GM19468 (cell line): ENCODE results near the gene NAV2.
"Not testable (repeated sequence)": the region's sequence is repeated elsewhere in the genome, so short reads cannot be mapped to it uniquely, and the experiment has no call there.

ENCODE experiments used
- ATAC-seq: cut with Tn5 transposase; IDR thresholded peaks from one replicate; pipeline ENCODE4 v1.9.1; 2021; ENCODE audit warnings: mild to moderate bottlenecking, moderate library complexity, moderate number of reproducible peaks; ENCODE audit not compliant: unreplicated experiment; ENCODE audit errors: extremely low read depth

The NAV2 gene

DNA sequence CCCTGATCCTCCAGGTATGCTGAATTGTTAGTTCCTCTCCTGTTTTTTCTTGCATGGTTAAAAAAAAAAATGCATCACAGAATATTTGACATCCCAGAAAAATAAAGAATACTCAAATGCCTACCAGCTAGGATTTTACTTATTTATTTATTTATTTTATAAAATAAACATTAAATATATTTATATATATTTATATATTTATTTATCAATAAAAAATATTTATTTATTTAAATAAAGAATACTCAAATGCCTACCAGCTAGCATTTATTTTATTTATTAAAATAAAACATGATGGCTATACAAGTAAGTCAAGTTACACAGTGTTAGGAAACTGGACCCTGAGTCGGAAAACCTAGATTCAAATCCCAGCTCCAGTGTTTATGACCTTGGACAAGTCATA lies 164.1 kb downstream of the NAV2 start:
- no peak for ATAC-seq

GRCh38 chr11:19878520-19878919 lies 165.9 kb downstream of the NAV2 start:
- no peak for ATAC-seq

GRCh38 chr11:19879307-19880087 lies 166.9 kb downstream of the NAV2 start:
- ATAC-seq: no peak

- ATAC-seq: no peak
Measured at GRCh38 chr11:19880088-19880345, 167.4 kb downstream of the NAV2 start.

DNA sequence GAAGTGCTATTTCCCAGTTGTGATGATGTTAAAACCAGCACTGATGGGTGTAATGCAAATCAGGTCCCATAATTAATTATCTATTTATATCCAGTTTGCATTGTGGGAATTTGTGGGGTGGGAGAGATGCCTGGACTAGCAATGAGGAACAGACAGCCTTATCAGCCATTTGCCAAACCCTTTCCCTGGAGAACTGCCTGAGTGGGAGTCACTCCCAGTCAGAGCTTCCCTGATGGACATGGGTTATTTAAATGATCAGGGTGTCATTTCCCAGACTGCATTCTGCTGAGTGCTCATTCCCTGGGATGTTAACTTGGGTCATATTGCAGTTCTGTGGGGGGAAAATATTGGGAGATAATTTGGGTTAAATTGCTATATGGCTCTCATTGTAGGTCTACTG lies 168.5 kb downstream of the NAV2 start:
- ATAC-seq: no peak

DNA sequence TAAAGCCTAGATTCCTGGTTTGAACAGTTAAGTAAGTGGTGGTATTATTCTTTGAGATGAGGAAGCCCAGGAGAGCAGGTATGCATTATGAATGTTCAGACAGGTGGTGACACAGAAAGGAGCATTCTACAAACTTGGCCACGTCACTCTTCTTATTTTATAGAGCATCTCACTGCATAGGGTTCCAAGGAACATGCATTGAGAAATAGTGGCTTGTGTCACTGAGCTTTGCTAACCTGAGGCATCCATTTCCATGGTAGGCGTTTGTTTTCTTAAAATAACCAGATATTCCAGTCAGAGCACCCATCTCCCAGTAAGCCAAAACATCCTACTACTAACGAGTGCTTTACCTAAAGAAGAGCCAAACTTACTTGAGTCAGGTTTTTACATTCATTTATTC lies 169.7 kb downstream of the NAV2 start:
- no peak for ATAC-seq

- no peak for ATAC-seq
Measured at GRCh38 chr11:19886498-19886897, 173.9 kb downstream of the NAV2 start.

DNA sequence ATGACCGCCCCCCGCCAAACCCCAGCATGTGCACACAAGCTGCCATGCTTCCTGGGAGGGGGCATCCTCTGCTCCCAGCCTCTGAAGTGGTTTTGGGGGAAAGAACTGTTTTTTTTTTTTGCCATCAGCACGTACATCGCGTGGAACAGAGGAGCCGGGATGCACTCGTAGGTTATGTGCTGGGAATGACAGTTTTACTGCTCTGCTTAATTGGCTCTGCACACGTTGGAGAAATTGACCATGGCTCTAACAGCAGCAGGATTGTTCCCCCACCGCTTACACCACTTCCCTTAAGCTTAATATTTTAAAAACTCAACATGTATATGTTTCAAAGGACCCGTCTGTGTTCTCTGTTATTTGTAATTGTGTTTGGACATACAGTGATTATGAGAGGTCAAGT lies 175.2 kb downstream of the NAV2 start:
- ATAC-seq: no peak

- no peak for ATAC-seq
Measured at GRCh38 chr11:19889531-19889930, 176.9 kb downstream of the NAV2 start.

- no peak for ATAC-seq
Measured at GRCh38 chr11:19890308-19890707, 177.7 kb downstream of the NAV2 start.

GRCh38 chr11:19891022-19891421 lies 178.4 kb downstream of the NAV2 start:
- no peak for ATAC-seq

DNA sequence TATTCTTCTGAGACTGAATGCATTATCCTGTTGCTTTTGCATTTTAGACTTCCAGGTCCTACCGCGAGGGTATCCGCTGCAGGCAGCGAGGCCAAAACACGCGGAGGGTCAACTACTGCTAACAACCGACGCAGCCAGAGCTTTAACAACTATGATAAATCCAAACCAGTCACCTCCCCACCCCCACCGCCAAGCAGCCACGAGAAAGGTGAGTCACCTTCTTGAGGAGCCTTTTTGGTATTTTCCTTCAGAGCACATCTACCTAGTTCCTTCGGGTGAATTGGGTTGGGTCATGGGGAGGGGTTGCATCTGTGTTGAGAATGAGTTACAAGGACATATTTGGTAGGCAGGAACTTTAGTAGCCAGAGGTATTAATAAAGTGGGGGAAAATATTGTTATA lies 179.8 kb downstream of the NAV2 start:
- no peak for ATAC-seq

DNA sequence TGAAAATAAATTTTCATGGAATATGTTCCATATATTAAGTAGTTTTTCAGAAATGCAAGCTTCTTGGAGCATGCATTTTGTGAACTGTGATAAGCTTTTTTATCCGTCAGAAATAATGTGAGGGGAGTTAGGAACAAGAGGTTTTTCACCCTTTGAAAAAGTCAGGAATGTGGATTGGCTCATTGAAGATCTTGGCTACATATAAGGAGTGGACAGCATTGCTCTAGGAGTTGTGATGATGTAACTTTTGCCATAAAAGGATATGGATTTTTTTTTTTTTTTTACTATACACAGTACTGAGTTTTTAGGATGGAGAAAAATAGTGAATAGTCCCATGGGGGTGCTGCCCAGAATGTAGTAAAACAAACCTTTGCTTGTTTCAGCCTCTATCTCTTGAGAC lies 180.2 kb downstream of the NAV2 start:
- no peak for ATAC-seq

DNA sequence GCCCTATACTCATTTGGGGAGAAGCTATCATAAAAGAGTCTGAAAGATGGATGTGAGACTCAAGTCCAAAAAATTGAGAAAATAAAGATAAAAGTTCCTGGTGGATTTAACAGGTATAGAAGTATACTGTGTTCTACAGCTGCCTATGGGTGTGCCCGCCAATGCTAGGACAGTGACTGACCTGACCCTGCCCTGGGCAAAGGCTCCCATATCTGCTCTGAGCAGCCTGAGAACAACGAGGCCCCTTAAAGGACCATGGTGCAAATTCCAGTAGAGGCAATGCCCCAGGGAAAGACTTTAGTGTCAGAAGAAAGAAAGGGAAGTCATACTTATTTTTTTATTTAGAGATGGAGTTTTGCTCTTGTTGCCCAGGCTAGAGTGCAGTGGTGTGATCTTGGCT lies 181.8 kb downstream of the NAV2 start:
- ATAC-seq: no peak

GRCh38 chr11:19895037-19895436 lies 182.4 kb downstream of the NAV2 start:
- ATAC-seq: not testable (repeated sequence)

GRCh38 chr11:19895776-19896175 lies 183.1 kb downstream of the NAV2 start:
- no peak for ATAC-seq

DNA sequence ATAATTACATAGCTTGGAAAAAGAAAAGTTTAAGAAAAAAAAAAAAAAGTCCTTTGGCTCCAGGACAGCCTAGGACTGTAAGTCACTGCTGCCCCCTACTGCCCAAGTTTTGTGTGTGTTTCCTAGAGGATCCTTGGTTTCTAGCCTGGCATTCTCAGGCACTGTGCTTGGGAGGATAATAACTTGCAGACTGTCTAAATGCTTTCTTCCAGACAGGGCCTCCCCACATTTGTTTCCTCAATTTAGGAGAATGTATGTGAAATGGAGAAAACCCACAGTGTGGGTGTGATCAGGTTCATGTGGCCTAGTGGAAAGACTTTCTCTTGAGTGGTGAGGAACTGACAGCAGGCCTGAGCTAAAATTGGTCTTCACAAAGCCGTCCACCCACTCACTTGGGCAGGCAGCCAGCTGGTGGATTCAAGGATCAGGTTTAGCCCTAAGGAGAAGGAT lies 191.0 kb downstream of the NAV2 start:
- ATAC-seq: no peak

GRCh38 chr11:19905280-19905853 lies 192.7 kb downstream of the NAV2 start:
- no peak for ATAC-seq

DNA sequence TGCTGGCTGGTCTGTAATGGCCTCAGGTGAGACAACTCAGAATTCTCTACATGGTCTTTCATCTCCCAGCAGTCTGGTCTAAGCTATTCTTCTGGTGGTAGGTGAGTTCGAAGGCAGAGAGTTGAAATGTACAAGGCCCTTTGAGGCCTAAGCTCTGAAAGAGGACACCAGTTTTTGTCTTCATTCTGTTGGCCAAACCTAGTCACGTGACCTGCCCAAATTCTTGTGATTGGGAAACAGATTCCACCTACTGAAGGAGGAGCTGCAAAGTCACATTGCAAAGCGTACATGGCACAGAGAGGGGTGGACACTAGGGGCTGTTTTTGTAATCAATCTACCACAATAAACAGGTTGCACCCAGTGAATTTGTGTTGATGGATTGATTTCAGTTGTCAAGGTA lies 193.5 kb downstream of the NAV2 start:
- ATAC-seq: no peak

- peak; percentile 87 for ATAC-seq
Measured at GRCh38 chr11:19907008-19907579, 194.5 kb downstream of the NAV2 start.

DNA sequence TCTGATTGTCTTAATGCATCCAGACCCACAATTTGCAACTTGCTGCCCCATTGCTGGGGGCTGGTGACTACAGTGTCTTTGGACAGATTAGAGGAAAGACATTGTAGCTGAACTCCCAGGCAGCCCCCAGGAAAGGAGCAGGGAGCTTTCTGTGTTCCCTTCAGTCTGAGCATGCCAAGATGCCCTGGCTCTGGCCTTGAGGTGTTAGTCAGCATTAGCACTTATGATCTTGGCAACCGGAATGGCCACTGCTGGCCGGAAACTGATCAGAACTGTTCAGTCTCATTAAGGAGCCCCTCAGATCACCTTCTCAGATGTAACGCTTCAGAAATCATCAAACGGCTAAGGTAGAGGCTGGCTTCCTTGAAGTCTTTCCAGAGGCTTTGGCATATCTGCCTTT lies 195.2 kb downstream of the NAV2 start:
- no peak for ATAC-seq

DNA sequence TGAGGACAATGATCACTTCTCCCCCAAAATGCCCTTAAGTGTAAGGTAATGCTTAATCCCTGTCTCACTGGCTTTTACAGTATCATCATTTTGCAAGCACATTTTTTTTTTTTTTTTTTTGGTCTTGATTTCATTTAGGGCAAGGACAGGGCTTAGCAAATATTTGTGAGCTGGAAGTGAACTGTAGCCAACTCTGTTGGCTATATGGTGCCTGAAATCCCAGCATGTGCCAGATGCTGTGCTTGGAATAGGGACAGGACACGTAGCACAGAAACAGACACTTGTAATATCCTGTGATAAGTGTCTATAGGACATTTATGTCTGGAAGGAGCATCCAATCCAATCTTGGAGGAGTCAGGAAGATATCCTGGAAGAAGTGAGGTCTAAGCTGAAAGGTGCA lies 198.3 kb downstream of the NAV2 start:
- no peak for ATAC-seq
